A549 (cell line): ENCODE measurements around the gene SLCO3A1. TPM values are rescaled to one million over a fixed set of nuclear protein-coding genes. Genes with fewer than 3 reads are reported as not detected.

Experiments
- ATAC-seq, 2 experiments: fragments of 200-7000 bp in 1 of 2; fragments of >200 bp in 1 of 2; cut with Nextera tagmentation in 1 of 2; cut with Tn5 transposase in 1 of 2; 3 replicates each; pipeline versions ENCODE4 v1.8.0 to v1.9.1; 2018 to 2020; ENCODE audit warnings: mild to moderate bottlenecking in 1 of 2, moderate library complexity in 1 of 2
- CTCF ChIA-PET: fragments of 300-600 bp; sonication (Branson Sonifier 250); formaldehyde crosslinking; extraction: SDS; loops from one replicate; lab custom pipeline; 2021; ENCODE audit warnings: antibody characterized with exemption, inconsistent platforms; lab: Yijun Ruan, JAX
- POLR2A ChIA-PET: fragments of 350-600 bp; formaldehyde crosslinking; extraction: SDS; loops from one replicate; lab custom pipeline; 2021; ENCODE audit warnings: antibody characterized with exemption, inconsistent platforms; lab: Yijun Ruan, JAX
- DNase-seq, 2 experiments: peaks; one replicate each; pipeline versions ENCODE4 v3.0.0 to v3.0.0-alpha.2; 2011 to 2016; ENCODE audit warnings: low read depth in 1 of 2, low spot score in 1 of 2
- FAIRE-seq: peaks from 2 replicates; lab custom pipeline; 2011; peaks lifted over from hg19 to GRCh38; lab: Jason Lieb, UNC
- H3K27ac ChIP-seq, 2 experiments: fragments of >200 bp; sonication (Bioruptor Twin); formaldehyde crosslinking; 3 replicates each; pipeline ENCODE4 v1.5.1; 2016 to 2017
- H3K4me1 ChIP-seq: fragments of >200 bp; sonication (Bioruptor Twin); formaldehyde crosslinking; 3 replicates; pipeline ENCODE4 v1.6.1; 2016
- H3K4me2 ChIP-seq: fragments of >200 bp; sonication (Bioruptor Twin); formaldehyde crosslinking; 3 replicates; pipeline ENCODE4 v1.6.1; 2016
- H3K4me3 ChIP-seq: fragments of >200 bp; sonication (Bioruptor Twin); formaldehyde crosslinking; 3 replicates; pipeline ENCODE4 v1.5.1; 2016
- H3K9me3 ChIP-seq: fragments of >200 bp; sonication (Bioruptor Twin); formaldehyde crosslinking; 3 replicates; pipeline ENCODE4 v1.6.1; 2016
- ATOH8 ChIP-seq: fragments of 250-450 bp; sonication (Bioruptor Pico); IDR thresholded peaks from 2 replicates; pipeline ENCODE4 v1.5.0; 2020; ENCODE audit warnings: low read depth, mild to moderate bottlenecking, moderate library complexity
- BCL3 ChIP-seq: fragments of >200 bp; sonication (Bioruptor Twin); formaldehyde crosslinking; IDR thresholded peaks from 3 replicates; pipeline ENCODE4 v1.6.1; 2016
- BHLHE40 ChIP-seq: IDR thresholded peaks from 2 replicates; pipeline ENCODE4 v1.6.1; 2012; ENCODE audit warnings: low read depth, low read length, inconsistent platforms
- CBX2 ChIP-seq: fragments of 200-600 bp; sonication (generic); IDR thresholded peaks from 2 replicates; pipeline ENCODE4 v1.6.1; 2016; ENCODE audit warnings: low read depth, mild to moderate bottlenecking, borderline replicate concordance
- CHD2 ChIP-seq: fragments of 150-350 bp; IDR thresholded peaks from 2 replicates; pipeline ENCODE4 v1.6.1; 2014; ENCODE audit warnings: low read length; ENCODE audit not compliant: partially characterized antibody
- CHD4 ChIP-seq: fragments of 200-600 bp; sonication (generic); IDR thresholded peaks from 2 replicates; pipeline ENCODE4 v1.6.1; 2016; ENCODE audit warnings: antibody characterized with exemption, mild to moderate bottlenecking, borderline replicate concordance
- CTCF ChIP-seq: fragments of >200 bp; sonication (Bioruptor Twin); formaldehyde crosslinking; IDR thresholded peaks from 3 replicates; pipeline ENCODE4 v1.5.1; 2016
- EHMT2 ChIP-seq: fragments of 200-600 bp; sonication (generic); IDR thresholded peaks from 2 replicates; pipeline ENCODE4 v1.6.1; 2016; ENCODE audit warnings: antibody characterized with exemption, low read depth, mild to moderate bottlenecking, moderate library complexity
- ELK1 ChIP-seq: fragments of 150-350 bp; IDR thresholded peaks from 2 replicates; pipeline ENCODE4 v1.6.1; 2014; ENCODE audit warnings: low read depth, mild to moderate bottlenecking, low read length
- EP300 ChIP-seq, 2 experiments: fragments of >200 bp; sonication (Bioruptor Twin); formaldehyde crosslinking; IDR thresholded peaks; 2 replicates in 1 of 2; 3 replicates in 1 of 2; pipeline ENCODE4 v1.6.1; 2016 to 2017
- FOSB ChIP-seq: fragments of 250-450 bp; sonication (Bioruptor Pico); IDR thresholded peaks from 2 replicates; pipeline ENCODE4 v1.5.0; 2020; ENCODE audit warnings: mild to moderate bottlenecking, moderate library complexity
- FOXS1 ChIP-seq: fragments of 250-450 bp; sonication (Bioruptor Pico); IDR thresholded peaks from 2 replicates; pipeline ENCODE4 v1.5.0; 2020; ENCODE audit warnings: mild to moderate bottlenecking, moderate library complexity
- HDAC2 ChIP-seq: fragments of 200-600 bp; sonication (generic); IDR thresholded peaks from 2 replicates; pipeline ENCODE4 v1.6.1; 2016
- HEYL ChIP-seq: fragments of 250-450 bp; sonication (Bioruptor Pico); IDR thresholded peaks from 2 replicates; pipeline ENCODE4 v1.8.0; 2021; ENCODE audit warnings: mild to moderate bottlenecking, moderate library complexity
- HOXB5 ChIP-seq: fragments of 250-450 bp; sonication (Bioruptor Pico); IDR thresholded peaks from 2 replicates; pipeline ENCODE4 v1.5.0; 2020; ENCODE audit warnings: mild to moderate bottlenecking, moderate library complexity
- JUNB ChIP-seq: fragments of >200 bp; sonication (Bioruptor Twin); formaldehyde crosslinking; IDR thresholded peaks from 2 replicates; pipeline ENCODE4 v1.6.1; 2016
- KDM5A ChIP-seq: fragments of 200-600 bp; sonication (generic); IDR thresholded peaks from 2 replicates; pipeline ENCODE4 v1.6.1; 2016; ENCODE audit warnings: antibody characterized with exemption, mild to moderate bottlenecking
- MAFK ChIP-seq: fragments of 450-650 bp; IDR thresholded peaks from 2 replicates; pipeline ENCODE4 v1.6.1; 2014; ENCODE audit not compliant: partially characterized antibody
- MAX ChIP-seq: IDR thresholded peaks from 2 replicates; pipeline ENCODE4 v1.6.1; 2012
- MAZ ChIP-seq: fragments of 150-350 bp; IDR thresholded peaks from 2 replicates; pipeline ENCODE4 v1.6.1; 2014; ENCODE audit warnings: antibody characterized with exemption, low read depth, low read length, borderline replicate concordance
- MYC ChIP-seq: IDR thresholded peaks from 2 replicates; pipeline ENCODE4 v1.6.1; 2012; ENCODE audit warnings: mild to moderate bottlenecking, inconsistent platforms, low read length, improper control_type of control experiment, borderline replicate concordance
- NFE2L2 ChIP-seq: fragments of 150-350 bp; conservative IDR thresholded peaks from 2 replicates; pipeline ENCODE4 v1.6.1; 2014; ENCODE audit warnings: low read length
- PBX3 ChIP-seq: IDR thresholded peaks from 2 replicates; pipeline ENCODE4 v1.6.1; 2012
- PHF8 ChIP-seq: fragments of 200-600 bp; sonication (generic); IDR thresholded peaks from 2 replicates; pipeline ENCODE4 v1.6.1; 2016; ENCODE audit warnings: low read depth, mild to moderate bottlenecking, antibody characterized with exemption, moderate library complexity, borderline replicate concordance
- RAD21 ChIP-seq, 2 experiments: fragments of >200 bp in 1 of 2; sonication (Bioruptor Twin) in 1 of 2; formaldehyde crosslinking in 1 of 2; IDR thresholded peaks in 1 of 2; conservative IDR thresholded peaks in 1 of 2; 2 replicates in 1 of 2; 3 replicates in 1 of 2; pipeline ENCODE4 v1.6.1; 2012 to 2018; ENCODE audit warnings: inconsistent platforms in 1 of 2
- REST ChIP-seq: fragments of 200-600 bp; sonication (generic); IDR thresholded peaks from 2 replicates; pipeline ENCODE4 v1.6.1; 2016; ENCODE audit warnings: antibody characterized with exemption, mild to moderate bottlenecking, moderate library complexity
- RFX5 ChIP-seq: fragments of 450-650 bp; IDR thresholded peaks from 2 replicates; pipeline ENCODE4 v1.7.1; 2014; ENCODE audit warnings: antibody characterized with exemption, mild to moderate bottlenecking, moderate library complexity
- TFCP2L1 ChIP-seq: fragments of 250-450 bp; sonication (Bioruptor Pico); IDR thresholded peaks from 2 replicates; pipeline ENCODE4 v1.5.0; 2021; ENCODE audit warnings: mild to moderate bottlenecking
- TP53 ChIP-seq: fragments of 250-450 bp; sonication (Bioruptor Pico); IDR thresholded peaks from 2 replicates; pipeline ENCODE4 v1.5.0; 2021; ENCODE audit warnings: mild to moderate bottlenecking, moderate library complexity
- ZFP36 ChIP-seq: fragments of 450-650 bp; IDR thresholded peaks from 2 replicates; pipeline ENCODE4 v1.6.1; 2014; ENCODE audit warnings: borderline replicate concordance; ENCODE audit not compliant: partially characterized antibody
- ZSCAN20 ChIP-seq: fragments of 250-450 bp; sonication (Bioruptor Pico); IDR thresholded peaks from 2 replicates; pipeline ENCODE4 v1.8.0; 2022; ENCODE audit warnings: mild to moderate bottlenecking, moderate library complexity
- WGBS: methylation state at CpG from one replicate; pipeline ENCODE4 v1.1.6; 2017; ENCODE audit errors: missing lambda C conversion rate; 5-methylcytosine and 5-hydroxymethylcytosine counted together
- polyA plus RNA-seq, 4 experiments: library from polyadenylated mRNA; depleted of rRNA in 3 of 4; stranded (reverse); fragments of >200 nt; fragmentation: RNase III in 1 of 4; extraction: RNeasy Plus Mini Kit Qiagen cat#74134 plus additional on column Dnase treatment in 1 of 4; gene quantifications; 2 replicates in 3 of 4; 3 replicates in 1 of 4; pipeline ENCODE4 v1.2.3, GENCODE V29; 2011 to 2017

SLCO3A1 gene
- polyA plus RNA-seq, 2 of the 4 experiments (the other 2 are of a cell fraction) = 16.8 to 17.0 TPM

- Histone ChIP-seq H3K4me1 (peaks cover 6% of the 10 kb centered on the region; the same call in 2 of the 3 replicates), H3K4me3 (no peak overlapping the region), H3K27ac (no peak overlapping the region), H3K4me2 (no peak overlapping the region), H3K9me3 (no peaks in the 10 kb centered on the region)
- DNase-seq (peak; percentile 78 to 84), ATAC-seq (peak; percentile 81 to 90), FAIRE-seq (no peak)
- 41% methylated on average over 13 of the region's 13 CpGs for WGBS
- ChIA-PET POLR2A (no interaction called here), CTCF (interaction anchor here (0.6 to 17.2 kb wide), 58 partner anchors 9 to 957 kb away, joined by 3 to 256 read pairs (median 4); partner anchors contain the start of gene SLCO3A1)
- no peak for TF ChIP-seq PBX3
- TF ChIP-seq EP300 (IDR thresholded peaks at IDR 0.05) = no peak
- TF ChIP-seq JUNB = no peak
- peak; percentile 84 for TF ChIP-seq CTCF
- no peak for TF ChIP-seq HDAC2
- no peak for TF ChIP-seq MAZ
- TF ChIP-seq ZFP36 = no peak
- no peak for TF ChIP-seq ZSCAN20 (CRISPR knock-in tag)
- TF ChIP-seq CHD4 = no peak
- TF ChIP-seq REST = no peak
- no peak for TF ChIP-seq EHMT2
- TF ChIP-seq PHF8 = no peak
- peak; percentile 96 to 98 for TF ChIP-seq RAD21 (conservative IDR thresholded peaks at IDR 0.05 in 1 of 2, IDR thresholded peaks at IDR 0.05 in 1 of 2)
- TF ChIP-seq CHD2 = no peak
- no peak for TF ChIP-seq KDM5A
- TF ChIP-seq MAFK = no peak
- TF ChIP-seq FOXS1 = no peak
- TF ChIP-seq RFX5 = no peak
- TF ChIP-seq MYC = 0 out of 2 replicates have a peak, but pooled peaks have one; percentile 43
- TF ChIP-seq HEYL (CRISPR knock-in tag) = no peak
- TF ChIP-seq TFCP2L1 (CRISPR knock-in tag) = no peak
- TF ChIP-seq BCL3 = no peak
- TF ChIP-seq CBX2 = no peak
- TF ChIP-seq FOSB = no peak
- TF ChIP-seq TP53 (CRISPR knock-in tag) = no peak
- TF ChIP-seq ATOH8 (CRISPR knock-in tag) = no peak
- TF ChIP-seq BHLHE40 = no peak
- no peak for TF ChIP-seq ELK1
- TF ChIP-seq NFE2L2 = no peak
- peak; percentile 94 for TF ChIP-seq MAX
- no peak for TF ChIP-seq HOXB5 (CRISPR knock-in tag)
Observed at GRCh38 chr15:92077353-92078085, 224.0 kb downstream of the SLCO3A1 start.
